Stimulated activated CD8-positive, alpha-beta memory T cell treated with anti-CD3 and anti-CD28 coated beads, Interleukin-7, amount 100 ng/mL, for 48 hours (primary cell): Measurements from ENCODE around the gene CDK5.

ENCODE experiments used
- DNase-seq, 2 donors: peaks; one replicate each; pipeline ENCODE4 v3.0.0-alpha.2; 2020; ENCODE audit warnings: low read depth in 1 of 2; ENCODE audit errors: extremely low read depth in 1 of 2

CDK5 gene

GRCh38 chr7:151057506-151057988 lies at the start of gene CDK5:
Gene CDK5, minus strand, starts transcription at chr7:151057897. Its CDS starts 49 bp downstream, at chr7:151057848.
- no peak for DNase-seq

GRCh38 chr7:151104411-151105235 lies 46.9 kb upstream of the CDK5 start:
- DNase-seq, result no peak

GRCh38 chr7:151103973-151104372 lies 46.3 kb upstream of the CDK5 start:
- DNase-seq, result no peak

- no peak for DNase-seq
These were observed 45.3 kb upstream of the CDK5 start for GRCh38 chr7:151102991-151103390.

- DNase-seq, result no peak
These were observed 44.1 kb upstream of the CDK5 start for GRCh38 chr7:151101621-151102396.

- DNase-seq, result no peak
These were observed 43.2 kb upstream of the CDK5 start for GRCh38 chr7:151100921-151101320.

- no peak for DNase-seq
These were observed 42.0 kb upstream of the CDK5 start for GRCh38 chr7:151099486-151100211.

- DNase-seq, result no peak
These were observed 38.3 kb upstream of the CDK5 start for GRCh38 chr7:151095828-151096475.

GRCh38 chr7:151095123-151095797 lies 37.6 kb upstream of the CDK5 start:
- no peak for DNase-seq

- DNase-seq, result no peak
These were observed 37.0 kb upstream of the CDK5 start for GRCh38 chr7:151094675-151095074.

GRCh38 chr7:151093748-151094147 lies 36.1 kb upstream of the CDK5 start:
- no peak for DNase-seq

- no peak for DNase-seq
These were observed 34.3 kb upstream of the CDK5 start for GRCh38 chr7:151091988-151092387.

GRCh38 chr7:151091431-151091830 lies 33.7 kb upstream of the CDK5 start:
- DNase-seq, result no peak

GRCh38 chr7:151091003-151091402 lies 33.3 kb upstream of the CDK5 start:
- DNase-seq, result no peak

- no peak for DNase-seq
These were observed 32.4 kb upstream of the CDK5 start for GRCh38 chr7:151089893-151090730.

- DNase-seq, result no peak
These were observed 31.4 kb upstream of the CDK5 start for GRCh38 chr7:151088856-151089699.

GRCh38 chr7:151088019-151088855 lies 30.5 kb upstream of the CDK5 start:
- no peak for DNase-seq
